GM10266 (cell line): ENCODE data around the gene TXNIP.

ENCODE experiments used
- DNase-seq: peaks from one replicate; pipeline ENCODE4 v3.0.0; 2012; ENCODE audit errors: extremely low spot score
- TF ChIP-seq, protein P1 (sequence below): IDR thresholded peaks from 2 replicates; pipeline ENCODE4 v1.5.1; 2012; ENCODE audit warnings: mild to moderate bottlenecking, low read depth; ENCODE audit not compliant: control insufficient read depth, insufficient read depth; ENCODE audit errors: missing control alignments

TXNIP gene

DNA sequence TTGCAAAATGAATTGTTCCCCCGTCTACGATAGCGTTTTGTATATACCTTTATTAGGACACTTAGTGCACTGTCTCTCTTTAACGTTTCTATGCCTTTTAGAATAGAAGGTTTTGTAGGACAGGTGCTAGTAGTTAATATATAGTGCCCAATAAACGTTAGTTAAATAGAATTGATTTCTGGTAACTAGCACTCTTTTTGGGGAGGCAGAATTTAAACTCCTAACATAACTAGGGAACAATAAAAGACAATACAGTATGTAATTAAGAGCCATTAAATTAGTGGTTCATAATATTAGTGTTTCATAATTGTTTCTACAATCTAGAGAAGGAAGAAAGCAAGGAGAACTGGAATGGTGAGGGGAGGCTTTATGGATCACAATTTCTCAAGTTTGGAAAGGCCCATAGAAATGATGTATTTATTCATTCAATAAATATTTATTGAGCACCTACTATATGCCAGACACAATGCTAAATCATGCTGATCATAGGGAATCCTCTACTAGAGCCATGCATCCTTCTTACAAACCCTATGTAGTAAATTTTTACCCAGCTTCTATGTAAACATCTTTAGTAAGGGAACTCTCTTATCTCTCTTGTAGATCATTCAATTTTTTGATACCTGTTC, 31.1 kb downstream of the TXNIP start:
- TF ChIP-seq, protein P1, sequence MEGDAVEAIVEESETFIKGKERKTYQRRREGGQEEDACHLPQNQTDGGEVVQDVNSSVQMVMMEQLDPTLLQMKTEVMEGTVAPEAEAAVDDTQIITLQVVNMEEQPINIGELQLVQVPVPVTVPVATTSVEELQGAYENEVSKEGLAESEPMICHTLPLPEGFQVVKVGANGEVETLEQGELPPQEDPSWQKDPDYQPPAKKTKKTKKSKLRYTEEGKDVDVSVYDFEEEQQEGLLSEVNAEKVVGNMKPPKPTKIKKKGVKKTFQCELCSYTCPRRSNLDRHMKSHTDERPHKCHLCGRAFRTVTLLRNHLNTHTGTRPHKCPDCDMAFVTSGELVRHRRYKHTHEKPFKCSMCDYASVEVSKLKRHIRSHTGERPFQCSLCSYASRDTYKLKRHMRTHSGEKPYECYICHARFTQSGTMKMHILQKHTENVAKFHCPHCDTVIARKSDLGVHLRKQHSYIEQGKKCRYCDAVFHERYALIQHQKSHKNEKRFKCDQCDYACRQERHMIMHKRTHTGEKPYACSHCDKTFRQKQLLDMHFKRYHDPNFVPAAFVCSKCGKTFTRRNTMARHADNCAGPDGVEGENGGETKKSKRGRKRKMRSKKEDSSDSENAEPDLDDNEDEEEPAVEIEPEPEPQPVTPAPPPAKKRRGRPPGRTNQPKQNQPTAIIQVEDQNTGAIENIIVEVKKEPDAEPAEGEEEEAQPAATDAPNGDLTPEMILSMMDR, result no peak

DNA sequence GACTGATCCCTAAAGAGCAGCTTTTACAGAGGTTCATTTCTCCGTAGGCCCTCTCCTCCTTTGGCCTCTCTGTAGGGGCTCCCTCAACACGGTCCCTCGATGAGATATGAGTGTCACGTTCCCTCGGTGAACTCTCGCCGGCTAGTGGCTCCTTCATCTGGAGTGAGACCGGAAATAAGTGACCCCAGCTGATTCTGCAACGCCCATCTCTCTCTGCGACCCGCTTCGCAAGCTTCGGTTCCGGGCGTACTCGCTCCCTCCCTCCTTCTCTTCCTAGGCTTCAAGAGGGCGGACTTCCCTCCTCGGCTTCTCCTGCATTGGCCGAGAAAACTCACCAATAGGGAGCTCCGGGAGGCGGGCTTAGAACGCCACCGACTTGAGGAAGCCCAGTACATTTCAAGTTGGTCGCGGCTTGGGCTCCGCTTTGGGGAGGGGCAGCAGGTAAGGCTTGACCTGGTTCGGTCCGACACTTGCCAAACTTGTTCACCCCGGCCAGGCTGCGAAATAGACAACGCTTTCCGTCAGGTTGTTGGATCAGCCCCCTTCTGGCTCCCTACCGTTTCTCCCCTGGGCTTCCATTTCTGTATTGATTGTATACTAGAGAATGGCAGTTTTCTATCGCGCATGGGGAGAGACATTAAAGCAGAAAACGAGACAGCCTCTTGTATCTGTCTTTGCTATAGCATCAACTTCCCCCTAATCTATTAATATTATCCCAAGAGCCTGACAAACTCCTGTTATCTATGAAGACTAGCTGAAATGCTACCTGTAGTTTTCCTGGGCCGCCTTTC, 31.9 kb downstream of the TXNIP start, which contains the start of the genes ANKRD34A and POLR3GL:
Gene ANKRD34A (minus strand): TSS at position 248 of the 791 bp plus-strand sequence. CDS start 2,816 bp downstream, outside the sequence.
Gene POLR3GL (plus strand): TSS at position 363 of the 791 bp plus-strand sequence. CDS start 10,176 bp downstream, outside the sequence.
- DNase-seq, result peak; percentile 92
- TF ChIP-seq, protein P1, result no peak

More for the DNA sequence above, 31.1 kb downstream of the TXNIP start:
- DNase-seq, result no peak

DNA sequence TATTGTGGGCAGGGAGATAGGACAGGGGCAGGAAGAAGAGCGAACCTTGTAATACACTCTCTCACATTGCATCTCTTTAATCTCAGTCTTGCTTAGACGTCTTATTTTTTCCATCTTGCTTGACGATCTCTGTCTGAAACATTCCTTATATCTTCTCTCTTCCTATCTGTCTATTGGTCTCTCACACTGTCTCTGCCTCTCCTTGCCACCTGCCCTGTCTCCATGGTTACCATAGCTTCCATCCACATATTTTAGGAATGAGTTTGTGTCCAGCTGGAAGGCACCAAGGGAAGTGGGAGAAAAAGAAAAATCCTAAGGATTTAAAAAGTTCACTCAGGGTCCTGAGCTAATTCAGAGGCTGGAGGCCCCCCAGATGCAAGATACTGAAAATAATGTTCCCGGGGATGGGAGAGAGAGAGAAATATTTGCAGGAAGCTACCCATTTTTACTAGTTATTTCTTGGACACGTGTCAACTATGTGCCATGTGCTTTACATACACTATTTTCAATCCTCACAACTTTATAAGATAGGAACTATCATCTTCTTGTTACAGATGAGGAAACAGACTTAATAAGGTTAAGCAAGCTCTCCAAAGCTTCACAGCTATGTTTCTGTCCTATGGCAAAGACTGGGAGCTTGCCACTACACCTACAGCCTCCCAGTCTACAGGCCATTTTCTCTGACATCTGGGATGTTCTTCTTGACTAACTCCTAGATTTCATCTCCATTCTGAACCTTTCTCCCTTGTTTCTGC, 32.9 kb downstream of the TXNIP start:
- DNase-seq, result no peak
- TF ChIP-seq, protein P1, result no peak

DNA sequence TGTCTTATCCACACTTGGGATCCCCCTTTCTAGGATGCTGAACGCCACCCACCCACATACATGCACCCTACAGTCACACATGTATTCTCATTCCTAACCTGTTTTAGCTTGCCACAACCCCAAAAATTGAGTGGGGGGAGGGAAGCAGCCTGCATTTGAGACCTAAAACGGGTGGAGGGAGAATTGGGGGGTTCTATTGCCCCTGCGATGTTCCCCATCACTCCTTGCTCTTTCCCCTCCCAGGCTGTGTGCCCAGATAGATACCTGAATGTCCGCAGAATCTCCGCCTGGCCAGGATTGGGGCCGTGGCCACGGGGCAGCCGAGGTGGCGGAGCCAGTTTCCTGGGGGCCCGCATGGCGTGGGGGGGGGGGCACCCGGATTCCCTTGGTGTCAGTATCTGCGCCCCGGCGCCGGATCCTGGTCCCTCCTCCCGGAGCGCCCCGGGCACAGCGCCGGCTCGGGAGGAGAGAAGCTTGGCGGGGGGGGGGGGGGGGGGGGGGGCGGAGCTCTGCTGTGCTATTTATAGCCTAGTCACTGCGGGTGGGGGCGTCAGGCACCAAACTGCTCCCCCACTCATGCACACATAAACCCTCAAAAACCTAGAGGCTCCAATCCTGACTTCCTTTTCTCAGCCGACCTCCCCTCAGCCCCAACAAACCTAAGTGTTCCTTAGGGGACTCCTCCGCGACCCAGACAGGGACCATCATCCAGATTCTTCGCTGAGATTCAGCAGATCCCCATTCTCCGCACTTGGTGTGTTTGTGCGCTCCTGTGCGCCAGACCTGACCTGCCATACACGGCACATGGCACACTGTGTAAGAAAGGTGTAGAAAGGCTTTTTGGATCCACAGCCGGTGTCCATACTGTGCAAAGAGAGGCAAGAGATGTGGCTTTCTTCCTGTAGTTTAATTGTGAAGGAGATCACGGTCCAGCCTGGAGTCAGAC, 33.9 kb downstream of the TXNIP start:
- peak; percentile 63 for DNase-seq
- TF ChIP-seq, protein P1, result no peak

DNA sequence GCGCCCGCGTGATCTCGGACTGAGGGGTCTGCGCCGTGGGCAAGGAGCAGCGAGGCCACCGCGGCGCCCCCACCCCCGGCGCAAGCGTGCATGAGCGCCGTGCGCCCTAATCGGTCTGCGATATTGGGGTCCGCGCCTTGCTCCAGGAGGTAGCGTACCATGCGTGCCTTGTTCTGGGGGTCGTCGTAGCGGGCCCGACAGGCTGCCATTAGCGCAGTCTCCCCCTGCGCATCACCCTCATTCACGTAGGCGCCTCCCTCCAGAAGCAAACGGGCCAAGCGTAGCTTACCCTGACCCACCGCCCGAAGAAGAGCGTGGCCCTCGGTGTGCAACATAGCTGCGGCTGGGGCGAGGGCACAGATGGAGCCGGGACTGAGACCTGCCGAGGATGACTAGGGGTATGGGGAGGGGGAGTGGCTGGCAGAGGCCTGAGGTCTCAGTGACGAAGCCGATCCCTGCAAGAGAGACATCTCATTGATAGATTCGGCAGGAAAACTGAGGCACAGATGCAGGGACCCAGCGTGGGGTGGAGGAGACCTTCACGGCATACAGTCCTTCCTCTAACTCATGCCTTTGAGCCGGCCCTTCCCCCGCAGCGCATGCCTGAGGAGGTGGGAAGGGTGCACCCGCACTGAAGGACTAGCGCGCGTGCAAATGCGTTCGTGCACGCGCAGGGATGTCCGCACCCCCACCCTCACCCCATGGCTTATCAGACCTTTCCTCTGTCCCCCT, 34.8 kb downstream of the TXNIP start:
- peak; percentile 50 for DNase-seq
- TF ChIP-seq, protein P1, result no peak

DNA sequence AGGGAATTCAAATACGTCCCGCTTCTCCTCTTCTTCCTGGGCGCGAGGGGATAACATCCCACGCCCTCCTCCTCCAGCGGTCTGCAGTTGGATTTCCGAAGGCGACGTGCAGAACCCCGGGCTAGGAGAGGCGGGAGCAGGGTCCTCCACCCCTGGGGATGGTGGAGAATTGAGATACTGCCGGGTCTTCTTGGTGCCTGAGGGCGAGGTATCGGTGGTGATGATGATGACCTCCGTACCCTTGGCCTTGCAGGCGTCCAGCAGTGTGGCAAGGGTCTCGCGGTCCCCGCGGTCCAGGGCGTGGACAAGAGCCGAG, 35.3 kb downstream of the TXNIP start:
- TF ChIP-seq, protein P1, result no peak
- no peak for DNase-seq
